PC-3 (cell line): Measurements from ENCODE around the gene NDUFV1.

ENCODE experiments used
- CTCF ChIP-seq: fragments of 300-600 bp; sonication (generic); conservative IDR thresholded peaks from 2 replicates; pipeline ENCODE4 v1.5.1; 2017; ENCODE audit warnings: antibody characterized with exemption, low read depth, mild to moderate bottlenecking, low read length
- EZH2 ChIP-seq: fragments of 300-600 bp; sonication (generic); IDR thresholded peaks from one replicate; pipeline ENCODE4 v1.6.1; 2017; ENCODE audit warnings: antibody characterized with exemption, mild to moderate bottlenecking, low read length; ENCODE audit not compliant: unreplicated experiment

DNA sequence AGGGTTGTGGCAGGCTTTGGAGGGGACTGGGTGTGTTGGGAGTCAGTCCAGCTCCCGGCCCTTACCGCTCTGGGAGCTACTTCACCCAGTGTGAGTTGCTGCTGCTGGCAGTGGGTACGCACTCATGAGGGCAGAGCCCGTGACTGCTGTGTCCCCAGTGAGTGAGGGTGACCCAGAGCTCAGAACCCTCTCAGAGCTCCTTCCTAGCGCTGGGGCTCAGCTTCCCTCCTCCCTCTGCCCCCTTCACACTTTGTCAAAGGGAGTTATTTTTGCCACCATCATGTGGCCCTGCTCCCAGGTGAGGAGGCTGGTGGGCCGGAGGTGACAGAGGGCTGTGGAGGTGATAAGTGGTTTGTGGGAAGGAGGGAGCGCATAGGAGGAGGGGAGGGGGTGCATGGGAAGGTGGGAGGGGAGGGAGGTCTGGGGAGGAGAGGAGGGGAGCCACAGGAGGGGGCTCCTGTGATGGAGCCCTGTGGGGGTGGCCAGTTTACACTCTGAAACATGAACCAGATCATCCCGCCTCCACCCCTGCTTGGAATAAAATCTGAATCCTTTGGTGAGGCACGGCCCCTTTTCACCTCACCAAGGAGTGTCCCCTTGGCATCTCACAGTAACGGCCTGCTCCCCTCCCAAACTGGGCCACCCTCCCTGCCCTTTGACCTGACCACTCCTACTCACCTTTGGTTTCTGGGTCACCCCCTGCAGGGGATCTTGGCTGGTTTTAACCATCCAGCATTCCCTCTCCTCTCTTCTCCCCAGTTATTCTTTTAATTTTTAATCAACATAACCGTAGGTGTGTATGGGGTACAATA, 9.9 kb downstream of the NDUFV1 start:
- TF ChIP-seq CTCF (no peak), EZH2 (no peak)
